GM12873 (cell line): Measurements from ENCODE around the gene SLC6A1.

Experiments used
- TF ChIP-seq, protein P1 (sequence below): IDR thresholded peaks from 2 replicates; pipeline ENCODE4 v1.5.1; 2012; ENCODE audit warnings: low read depth, mild to moderate bottlenecking, moderate library complexity, low read length, control low read depth; ENCODE audit not compliant: insufficient read depth; ENCODE audit errors: missing control alignments

The SLC6A1 gene

DNA sequence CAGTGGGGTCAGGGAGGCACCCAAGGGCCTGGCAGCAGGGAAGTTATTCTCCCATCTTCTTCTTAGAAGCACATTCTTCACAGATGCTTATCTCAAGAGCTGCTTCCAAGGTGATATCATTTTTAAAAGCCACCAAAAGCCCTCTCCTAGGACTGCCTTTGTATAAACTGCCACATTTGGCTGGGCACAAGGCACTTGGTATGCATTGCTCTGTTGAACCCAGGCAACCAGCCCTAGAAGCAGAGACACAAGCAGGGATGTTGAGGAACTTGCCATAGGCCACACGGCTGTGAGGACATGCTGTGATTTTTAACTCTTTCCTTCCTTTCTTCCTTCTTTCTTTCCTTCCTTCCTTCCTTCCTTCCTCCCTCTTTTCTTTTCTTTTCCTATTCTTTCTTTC is 7.4 kb upstream of the SLC6A1 start:
- TF ChIP-seq, protein P1, sequence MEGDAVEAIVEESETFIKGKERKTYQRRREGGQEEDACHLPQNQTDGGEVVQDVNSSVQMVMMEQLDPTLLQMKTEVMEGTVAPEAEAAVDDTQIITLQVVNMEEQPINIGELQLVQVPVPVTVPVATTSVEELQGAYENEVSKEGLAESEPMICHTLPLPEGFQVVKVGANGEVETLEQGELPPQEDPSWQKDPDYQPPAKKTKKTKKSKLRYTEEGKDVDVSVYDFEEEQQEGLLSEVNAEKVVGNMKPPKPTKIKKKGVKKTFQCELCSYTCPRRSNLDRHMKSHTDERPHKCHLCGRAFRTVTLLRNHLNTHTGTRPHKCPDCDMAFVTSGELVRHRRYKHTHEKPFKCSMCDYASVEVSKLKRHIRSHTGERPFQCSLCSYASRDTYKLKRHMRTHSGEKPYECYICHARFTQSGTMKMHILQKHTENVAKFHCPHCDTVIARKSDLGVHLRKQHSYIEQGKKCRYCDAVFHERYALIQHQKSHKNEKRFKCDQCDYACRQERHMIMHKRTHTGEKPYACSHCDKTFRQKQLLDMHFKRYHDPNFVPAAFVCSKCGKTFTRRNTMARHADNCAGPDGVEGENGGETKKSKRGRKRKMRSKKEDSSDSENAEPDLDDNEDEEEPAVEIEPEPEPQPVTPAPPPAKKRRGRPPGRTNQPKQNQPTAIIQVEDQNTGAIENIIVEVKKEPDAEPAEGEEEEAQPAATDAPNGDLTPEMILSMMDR: no peak

DNA sequence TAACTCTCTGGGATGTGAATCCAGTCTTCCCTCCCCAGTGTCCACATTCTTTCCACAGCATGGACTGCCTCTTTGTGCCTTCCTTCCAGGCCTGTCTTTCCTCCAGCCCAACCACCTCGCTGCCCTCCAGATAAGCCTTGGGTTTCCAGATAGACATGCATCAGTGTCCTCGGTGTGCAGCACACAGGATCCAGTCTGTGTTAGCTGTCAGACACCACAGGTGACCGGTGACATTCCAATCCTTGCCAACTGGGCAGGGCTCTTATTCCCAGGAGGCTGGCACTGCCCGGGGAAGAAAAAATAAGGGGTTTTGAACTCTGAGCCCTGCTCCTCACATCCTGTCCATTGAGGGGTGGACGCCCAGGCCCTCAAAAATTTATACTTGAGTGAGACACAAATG is 6.0 kb upstream of the SLC6A1 start:
- TF ChIP-seq, protein P1: no peak

DNA sequence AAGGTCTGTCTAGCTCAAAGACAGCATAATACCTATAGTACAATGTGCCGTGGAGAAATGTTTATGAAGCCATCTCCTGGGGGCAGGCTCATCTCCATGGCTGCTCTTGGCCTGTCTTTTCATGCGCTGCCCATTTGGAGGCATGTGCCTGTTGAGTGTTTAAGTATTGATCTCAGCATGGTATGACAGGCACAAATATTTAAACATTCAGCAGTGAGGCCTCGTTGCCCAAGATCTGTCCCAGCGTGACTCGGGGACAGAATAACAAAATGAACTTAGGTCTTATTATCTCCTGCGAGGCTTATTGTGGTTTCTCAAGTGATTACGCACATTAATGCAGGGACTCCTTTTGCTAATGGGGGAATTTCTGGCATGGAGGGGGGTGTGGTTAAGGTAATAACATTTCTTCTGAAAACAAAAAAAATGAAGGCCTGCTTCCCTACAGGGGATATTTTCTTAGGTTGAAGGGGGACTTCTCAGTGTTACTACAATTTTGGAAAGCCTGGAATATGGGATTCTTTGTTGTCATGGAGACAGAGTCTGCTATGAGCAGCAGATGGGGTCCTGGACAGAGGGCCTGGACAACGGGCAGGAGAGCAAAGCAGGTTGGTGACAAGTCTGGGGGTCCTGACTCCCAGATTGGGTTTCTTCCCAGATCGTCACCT is 4.4 kb upstream of the SLC6A1 start:
- TF ChIP-seq, protein P1: no peak

- TF ChIP-seq, protein P1: no peak
Measured at GRCh38 chr3:10988991-10989484, 3.5 kb upstream of the SLC6A1 start.

- TF ChIP-seq, protein P1: no peak
Measured at GRCh38 chr3:10992943-10993728, 588 bp downstream of the SLC6A1 start.

GRCh38 chr3:10993729-10994065 is 1.1 kb downstream of the SLC6A1 start:
- TF ChIP-seq, protein P1: no peak

GRCh38 chr3:10994306-10994705 is 1.8 kb downstream of the SLC6A1 start:
- TF ChIP-seq, protein P1: no peak
